ENCODE measurements around the gene OR4K14.
"Not testable (repeated sequence)": the region's sequence is repeated elsewhere in the genome, so short reads cannot be mapped to it uniquely, and the experiment has no call there.

Gene OR4K14, protein sequence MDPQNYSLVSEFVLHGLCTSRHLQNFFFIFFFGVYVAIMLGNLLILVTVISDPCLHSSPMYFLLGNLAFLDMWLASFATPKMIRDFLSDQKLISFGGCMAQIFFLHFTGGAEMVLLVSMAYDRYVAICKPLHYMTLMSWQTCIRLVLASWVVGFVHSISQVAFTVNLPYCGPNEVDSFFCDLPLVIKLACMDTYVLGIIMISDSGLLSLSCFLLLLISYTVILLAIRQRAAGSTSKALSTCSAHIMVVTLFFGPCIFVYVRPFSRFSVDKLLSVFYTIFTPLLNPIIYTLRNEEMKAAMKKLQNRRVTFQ

DNA sequence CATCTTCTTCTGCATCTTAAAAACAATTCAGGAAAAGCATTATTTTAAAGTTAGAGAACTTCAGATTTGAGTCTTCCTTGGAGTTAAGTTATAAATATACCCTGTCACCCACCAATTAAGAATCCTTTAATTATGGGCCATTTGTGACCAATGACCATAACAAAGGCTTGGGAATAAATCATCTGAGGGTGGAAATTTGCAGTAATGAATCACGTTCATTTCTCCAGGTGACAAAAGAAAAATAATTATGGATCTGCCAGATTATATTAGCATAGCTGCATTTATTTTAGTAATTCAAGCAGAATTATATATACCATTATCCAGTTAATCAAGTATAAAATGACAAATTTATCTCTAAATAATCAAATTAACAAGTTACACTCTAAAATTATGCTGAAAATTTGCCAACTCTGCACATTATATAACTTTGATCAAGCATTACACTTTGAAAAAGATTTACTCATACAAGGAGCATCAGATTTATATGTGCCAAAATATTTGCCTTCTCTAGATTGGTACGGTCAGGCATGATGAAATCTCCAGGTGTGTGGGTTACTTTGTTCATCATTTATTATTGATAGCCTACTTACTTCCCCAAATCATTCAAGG lies at the start of gene OR4K14:
TSS of gene OR4K14 (minus strand) at position 51 of the 609 bp plus-strand sequence. CDS start 4,114 bp downstream, outside the sequence.
- no peak for DNase-seq

DNA sequence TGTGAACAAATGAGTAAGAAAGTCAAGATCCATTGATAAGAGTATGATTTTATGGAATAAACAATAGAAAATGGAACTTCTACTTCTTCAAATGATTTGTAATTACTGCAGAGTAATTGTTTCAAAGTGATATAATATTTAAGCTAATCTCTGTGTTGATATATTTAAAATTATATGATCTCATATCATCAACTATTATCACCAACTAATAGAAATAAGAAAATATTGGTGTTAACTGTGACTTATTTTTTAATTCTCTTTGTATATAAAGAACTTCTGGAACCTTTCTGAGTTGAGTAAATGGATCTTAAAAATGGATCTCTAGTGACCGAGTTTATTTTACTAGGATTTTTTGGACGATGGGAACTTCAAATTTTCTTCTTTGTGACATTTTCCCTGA lies 40.6 kb upstream of the OR4K14 start, which contains the start of gene OR4L1:
TSS of gene OR4L1 (plus strand) at position 301 of the 400 bp plus-strand sequence. CDS start at position 301, 0 bp downstream.
- DNase-seq: no peak

DNA sequence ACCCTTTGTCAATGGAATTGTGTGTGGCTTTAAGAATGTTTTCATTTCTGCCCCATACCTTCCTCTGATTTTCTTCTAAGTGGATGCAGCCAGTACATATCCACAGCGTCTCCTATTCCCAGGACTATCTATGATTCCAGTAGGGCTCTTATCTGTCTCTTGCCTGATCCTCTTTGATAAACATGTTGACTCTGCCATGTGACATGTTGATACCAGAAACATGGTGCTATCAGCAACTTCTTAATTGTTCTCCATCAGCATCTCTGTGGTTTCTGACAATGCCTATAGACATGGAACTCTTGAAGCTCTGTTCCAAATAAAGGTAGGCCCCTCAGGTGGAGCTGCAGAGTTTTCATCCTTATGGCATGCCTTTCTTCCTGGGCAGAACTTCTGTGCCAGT lies 29.1 kb upstream of the OR4K14 start:
- no peak for DNase-seq

DNA sequence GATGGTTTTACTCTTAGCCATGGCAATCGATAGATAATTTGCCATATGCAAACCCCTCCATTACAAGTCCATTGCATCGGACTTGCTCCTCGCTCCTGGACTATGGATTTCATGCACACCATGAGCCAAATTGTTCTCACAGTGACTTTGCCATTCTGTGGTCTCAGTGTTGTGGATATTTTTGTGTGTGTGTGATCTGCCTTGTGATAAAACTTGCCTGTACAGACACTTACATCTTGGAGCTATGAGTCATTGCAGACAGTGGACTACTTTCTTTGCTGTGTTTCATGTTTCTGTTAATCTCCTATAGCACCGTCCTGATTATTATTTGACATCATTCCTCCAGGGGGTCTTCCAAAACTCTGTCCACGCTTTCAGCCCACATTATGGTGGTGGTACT lies 25.1 kb upstream of the OR4K14 start:
- no peak for DNase-seq

DNA sequence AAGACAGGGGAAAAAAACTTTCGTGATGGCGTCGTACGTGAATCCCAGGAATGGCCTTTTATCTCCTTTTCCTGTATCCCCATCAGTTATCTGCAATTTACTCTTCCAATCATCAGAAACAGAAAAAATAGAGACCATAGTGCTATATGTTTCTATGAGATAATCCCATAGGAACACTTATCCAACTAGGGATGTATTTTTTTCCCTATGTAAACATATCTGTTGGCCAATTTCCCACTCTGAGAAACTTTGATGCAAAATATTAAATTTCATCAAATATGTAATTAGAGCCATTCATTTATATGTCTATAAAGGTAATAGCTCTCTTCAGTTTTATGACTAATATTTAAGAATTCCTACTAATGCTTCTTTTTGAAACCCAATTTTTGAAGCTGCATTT lies 16.8 kb upstream of the OR4K14 start, which contains the start of gene OR4K13:
TSS of gene OR4K13 (minus strand) at position 101 of the 400 bp plus-strand sequence. CDS start 1,280 bp downstream, outside the sequence.
- DNase-seq: no peak

DNA sequence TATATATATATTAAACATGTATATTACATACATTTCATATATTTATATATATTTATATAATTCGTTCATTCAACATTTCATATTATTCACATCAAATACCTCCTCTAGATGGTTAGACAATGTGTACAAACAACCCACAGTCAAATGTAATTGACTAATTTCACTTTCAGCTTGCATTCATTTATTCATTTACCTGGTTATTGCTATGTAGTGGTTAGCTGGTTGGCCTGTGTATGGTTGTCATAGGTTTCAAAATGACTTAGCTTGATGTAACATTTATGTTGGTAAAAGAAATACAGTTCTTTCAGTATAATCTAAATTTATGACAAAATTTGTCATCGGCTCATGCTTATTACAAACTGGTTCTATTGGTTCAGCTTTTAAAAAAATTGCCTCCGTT lies 16.3 kb upstream of the OR4K14 start:
- DNase-seq: no peak

DNA sequence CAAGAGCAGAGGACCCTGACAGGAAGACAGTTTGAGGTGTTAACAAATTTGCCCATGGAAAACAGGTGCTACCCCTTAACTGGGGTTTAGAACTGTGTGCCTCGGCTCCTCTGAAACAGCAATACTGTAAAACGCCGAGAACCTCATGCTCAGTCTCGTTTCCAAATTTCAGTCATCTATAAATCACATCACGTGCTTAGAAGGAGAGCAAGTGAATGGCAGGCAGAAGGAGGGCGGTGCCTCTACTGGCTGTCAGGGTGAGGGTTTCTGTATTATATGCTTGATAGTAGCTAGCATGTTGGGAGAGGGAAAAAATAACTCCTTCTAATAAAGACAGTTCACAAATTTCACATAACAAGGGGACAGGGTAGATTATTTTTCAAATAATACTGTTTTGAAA lies 12.0 kb upstream of the OR4K14 start:
- DNase-seq: no peak

DNA sequence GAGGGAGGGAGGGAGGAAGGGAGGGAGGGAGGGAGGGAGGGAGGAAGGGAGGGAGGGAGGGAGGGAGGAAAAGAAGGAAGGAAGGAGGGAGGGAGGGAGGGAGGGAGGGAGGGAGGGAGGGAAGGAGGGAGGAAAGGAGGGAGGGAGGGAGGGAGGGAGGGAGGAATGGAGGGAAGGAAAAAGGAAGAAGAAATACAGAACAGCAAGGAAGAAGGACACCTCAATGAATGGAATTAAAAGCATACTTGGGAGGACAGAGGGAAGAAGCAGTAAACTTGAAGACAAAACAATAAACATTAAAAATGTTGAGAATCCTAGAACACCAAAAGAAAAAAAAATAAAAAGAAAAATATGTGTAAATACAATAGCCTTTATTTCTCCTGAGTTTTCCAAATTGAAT lies 11.0 kb downstream of the OR4K14 start:
- DNase-seq: no peak

DNA sequence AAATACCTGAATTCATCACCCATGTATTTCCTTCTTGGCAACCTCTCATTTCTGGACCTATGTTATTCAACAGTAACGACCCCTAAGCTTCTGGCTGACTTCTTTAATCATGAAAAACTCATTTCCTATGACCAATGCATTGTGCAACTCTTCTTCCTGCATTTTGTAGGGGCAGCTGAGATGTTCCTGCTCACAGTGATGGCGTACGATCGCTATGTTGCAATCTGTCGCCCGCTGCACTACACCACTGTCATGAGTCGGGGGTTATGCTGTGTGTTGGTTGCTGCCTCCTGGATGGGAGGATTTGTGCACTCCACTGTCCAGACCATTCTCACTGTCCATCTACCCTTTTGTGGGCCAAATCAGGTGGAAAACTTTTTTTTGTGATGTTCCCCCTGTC lies 16.8 kb downstream of the OR4K14 start:
- DNase-seq: no peak

DNA sequence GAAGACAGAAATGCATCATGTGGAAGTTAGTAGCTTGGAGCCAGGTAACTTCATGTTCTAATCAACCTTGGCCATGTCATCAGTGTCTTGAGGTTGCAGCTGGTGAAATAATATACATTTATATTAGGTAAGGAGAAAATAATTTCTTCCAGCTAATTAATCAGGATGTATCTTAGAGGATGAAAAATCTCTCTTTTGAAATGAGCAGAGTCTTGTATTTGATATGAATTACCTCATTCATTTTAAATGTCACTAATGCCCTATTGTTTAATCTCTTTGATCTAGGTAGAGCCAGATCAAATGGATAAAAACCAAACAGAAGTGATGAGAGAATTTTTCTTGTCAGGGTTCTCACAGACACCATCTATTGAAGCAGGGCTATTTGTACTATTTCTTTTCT lies 17.2 kb downstream of the OR4K14 start, which contains the start of gene OR4Q2:
TSS of gene OR4Q2 (plus strand) at position 301 of the 400 bp plus-strand sequence.
- no peak for DNase-seq

DNA sequence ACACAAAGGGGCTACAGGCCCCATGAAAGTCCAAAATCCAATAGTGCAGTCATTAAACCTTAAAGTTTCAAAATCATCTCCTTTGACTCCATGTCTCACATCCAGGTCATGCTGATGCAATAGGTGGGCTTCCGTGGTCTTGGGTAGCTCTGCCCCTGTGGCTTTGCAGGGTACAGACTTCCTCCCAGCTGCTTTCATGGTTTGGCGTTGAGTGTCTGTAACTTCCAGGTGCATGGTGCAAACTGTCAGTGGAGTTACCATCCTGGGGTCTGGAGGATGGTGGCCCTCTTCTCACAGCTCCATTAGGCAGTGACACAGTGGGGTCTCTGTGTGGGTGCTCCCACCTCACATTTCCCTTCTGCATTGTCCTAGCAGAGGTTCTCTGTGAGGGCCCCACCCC lies 25.7 kb downstream of the OR4K14 start:
- no peak for DNase-seq

DNA sequence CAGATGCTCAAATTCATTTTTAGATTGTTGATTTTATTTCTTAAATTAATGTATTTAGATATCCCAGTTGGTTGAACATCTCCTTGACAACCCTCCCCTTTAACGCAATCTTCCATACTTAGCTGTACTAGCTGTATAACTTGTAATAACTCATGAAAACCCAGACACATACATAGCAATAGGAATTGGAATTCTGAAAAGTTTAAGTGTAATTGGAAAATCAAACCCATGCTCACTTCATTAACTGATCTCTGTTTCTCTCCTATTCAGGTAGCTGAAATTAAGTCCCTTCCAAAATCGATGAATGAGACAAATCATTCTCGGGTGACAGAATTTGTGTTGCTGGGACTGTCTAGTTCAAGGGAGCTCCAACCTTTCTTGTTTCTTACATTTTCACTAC lies 43.8 kb downstream of the OR4K14 start, which contains the start of gene OR4K15:
TSS of gene OR4K15 (plus strand) at position 301 of the 400 bp plus-strand sequence. CDS start at position 301, 0 bp downstream.
- DNase-seq: no peak

DNA sequence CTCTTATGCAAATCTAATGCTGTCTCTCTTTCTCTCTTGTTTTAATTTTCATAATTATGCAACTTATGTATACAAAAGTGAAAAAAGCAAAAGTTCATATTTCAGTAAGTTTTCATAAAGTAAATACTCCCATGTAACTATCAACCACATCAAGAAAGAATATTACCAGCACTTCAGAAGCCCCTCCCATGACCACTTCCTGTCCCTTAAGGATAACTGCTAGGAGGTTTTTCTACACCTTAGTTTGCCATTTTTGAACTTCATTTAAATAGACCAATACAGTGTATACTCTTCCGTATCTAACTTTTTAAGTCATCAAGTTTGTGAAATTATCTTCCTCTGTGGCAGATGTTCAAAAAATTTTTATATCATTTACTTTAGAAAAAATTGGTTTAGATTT lies 44.3 kb downstream of the OR4K14 start:
- DNase-seq: no peak

DNA sequence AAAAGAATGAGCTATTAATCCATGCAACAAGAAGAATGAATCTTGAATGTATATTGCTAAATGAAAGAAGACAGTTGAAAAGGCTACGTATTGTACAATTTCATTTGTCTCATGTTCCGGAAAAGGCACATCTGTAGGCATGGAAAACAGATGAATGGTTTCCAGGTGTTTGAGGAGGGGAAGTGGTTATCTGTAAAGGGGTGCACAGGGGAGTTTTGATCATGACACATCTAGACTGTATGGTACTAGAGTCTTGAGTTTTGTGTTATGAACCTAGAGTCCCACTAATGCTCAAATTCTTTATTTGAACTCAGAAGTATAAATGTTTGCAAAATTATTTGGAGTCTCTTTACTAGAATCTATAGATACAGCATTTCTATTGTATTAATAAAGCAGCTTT lies 49.4 kb downstream of the OR4K14 start:
- DNase-seq: not testable (repeated sequence)

Data from hippocampal formation (tissue), 2 donors.